Gastroesophageal sphincter (tissue), 3 donors: ENCODE data around the gene SHISAL2A.

ENCODE experiments used
- CTCF ChIP-seq, 4 experiments: fragments of 200-600 bp in 2 of 4; fragments of 450-650 bp in 2 of 4; sonication (generic) in 1 of 4; IDR thresholded peaks; one replicate each; pipeline ENCODE4 v1.5.1; 2017 to 2019; ENCODE audit warnings: antibody characterized with exemption in 4 of 4, mild to moderate bottlenecking in 2 of 4, moderate library complexity in 2 of 4
- POLR2AphosphoS5 ChIP-seq: sonication (generic); formaldehyde crosslinking; IDR thresholded peaks from one replicate; pipeline ENCODE4 v1.6.1; 2017; ENCODE audit warnings: antibody characterized with exemption

- no peak for TF ChIP-seq CTCF (IDR thresholded peaks at IDR 0.05)
- no peak for TF ChIP-seq POLR2AphosphoS5
Measured at GRCh38 chr1:52670604-52671003, 37.6 kb downstream of the SHISAL2A start.
